Panc1 (cell line): Measurements from ENCODE around the gene SUGCT.
A peak's percentile ranks its signal among the peaks of the same experiment; 100 is the strongest.

Source experiments
- TF ChIP-seq, protein P1 (sequence below): fragments of 450-650 bp; IDR thresholded peaks from 2 replicates; pipeline ENCODE4 v1.5.1; 2017; ENCODE audit warnings: mild to moderate bottlenecking
- TF ChIP-seq, protein P2 (sequence below), 2 experiments: IDR thresholded peaks; 2 replicates each; pipeline ENCODE4 v1.6.1; 2011 to 2012; ENCODE audit warnings: low read depth in 2 of 2, control low read depth in 1 of 2, low read length in 1 of 2, mild to moderate bottlenecking in 1 of 2, moderate library complexity in 1 of 2; ENCODE audit not compliant: insufficient read depth in 1 of 2

DNA sequence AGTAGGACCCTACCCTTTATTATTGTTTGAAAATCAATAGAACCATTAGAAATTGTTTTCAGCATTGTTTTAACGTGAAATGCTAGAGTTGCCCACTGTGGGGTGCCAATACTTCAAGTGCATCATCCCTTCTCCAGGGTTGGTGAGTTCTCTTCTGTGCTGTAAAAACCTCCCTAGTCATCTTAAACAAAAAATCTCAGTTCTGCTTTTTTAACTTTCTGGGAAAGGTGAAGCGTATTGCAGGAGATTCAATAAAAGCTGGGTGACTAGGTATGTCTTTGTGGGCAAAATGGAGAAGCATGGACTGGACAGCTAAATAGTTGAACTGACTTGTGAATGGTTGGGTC, 699.1 kb downstream of the SUGCT start:
- TF ChIP-seq, protein P1, sequence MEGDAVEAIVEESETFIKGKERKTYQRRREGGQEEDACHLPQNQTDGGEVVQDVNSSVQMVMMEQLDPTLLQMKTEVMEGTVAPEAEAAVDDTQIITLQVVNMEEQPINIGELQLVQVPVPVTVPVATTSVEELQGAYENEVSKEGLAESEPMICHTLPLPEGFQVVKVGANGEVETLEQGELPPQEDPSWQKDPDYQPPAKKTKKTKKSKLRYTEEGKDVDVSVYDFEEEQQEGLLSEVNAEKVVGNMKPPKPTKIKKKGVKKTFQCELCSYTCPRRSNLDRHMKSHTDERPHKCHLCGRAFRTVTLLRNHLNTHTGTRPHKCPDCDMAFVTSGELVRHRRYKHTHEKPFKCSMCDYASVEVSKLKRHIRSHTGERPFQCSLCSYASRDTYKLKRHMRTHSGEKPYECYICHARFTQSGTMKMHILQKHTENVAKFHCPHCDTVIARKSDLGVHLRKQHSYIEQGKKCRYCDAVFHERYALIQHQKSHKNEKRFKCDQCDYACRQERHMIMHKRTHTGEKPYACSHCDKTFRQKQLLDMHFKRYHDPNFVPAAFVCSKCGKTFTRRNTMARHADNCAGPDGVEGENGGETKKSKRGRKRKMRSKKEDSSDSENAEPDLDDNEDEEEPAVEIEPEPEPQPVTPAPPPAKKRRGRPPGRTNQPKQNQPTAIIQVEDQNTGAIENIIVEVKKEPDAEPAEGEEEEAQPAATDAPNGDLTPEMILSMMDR = peak; percentile 30; the same call in 1 of the 2 replicates
- TF ChIP-seq, protein P2, sequence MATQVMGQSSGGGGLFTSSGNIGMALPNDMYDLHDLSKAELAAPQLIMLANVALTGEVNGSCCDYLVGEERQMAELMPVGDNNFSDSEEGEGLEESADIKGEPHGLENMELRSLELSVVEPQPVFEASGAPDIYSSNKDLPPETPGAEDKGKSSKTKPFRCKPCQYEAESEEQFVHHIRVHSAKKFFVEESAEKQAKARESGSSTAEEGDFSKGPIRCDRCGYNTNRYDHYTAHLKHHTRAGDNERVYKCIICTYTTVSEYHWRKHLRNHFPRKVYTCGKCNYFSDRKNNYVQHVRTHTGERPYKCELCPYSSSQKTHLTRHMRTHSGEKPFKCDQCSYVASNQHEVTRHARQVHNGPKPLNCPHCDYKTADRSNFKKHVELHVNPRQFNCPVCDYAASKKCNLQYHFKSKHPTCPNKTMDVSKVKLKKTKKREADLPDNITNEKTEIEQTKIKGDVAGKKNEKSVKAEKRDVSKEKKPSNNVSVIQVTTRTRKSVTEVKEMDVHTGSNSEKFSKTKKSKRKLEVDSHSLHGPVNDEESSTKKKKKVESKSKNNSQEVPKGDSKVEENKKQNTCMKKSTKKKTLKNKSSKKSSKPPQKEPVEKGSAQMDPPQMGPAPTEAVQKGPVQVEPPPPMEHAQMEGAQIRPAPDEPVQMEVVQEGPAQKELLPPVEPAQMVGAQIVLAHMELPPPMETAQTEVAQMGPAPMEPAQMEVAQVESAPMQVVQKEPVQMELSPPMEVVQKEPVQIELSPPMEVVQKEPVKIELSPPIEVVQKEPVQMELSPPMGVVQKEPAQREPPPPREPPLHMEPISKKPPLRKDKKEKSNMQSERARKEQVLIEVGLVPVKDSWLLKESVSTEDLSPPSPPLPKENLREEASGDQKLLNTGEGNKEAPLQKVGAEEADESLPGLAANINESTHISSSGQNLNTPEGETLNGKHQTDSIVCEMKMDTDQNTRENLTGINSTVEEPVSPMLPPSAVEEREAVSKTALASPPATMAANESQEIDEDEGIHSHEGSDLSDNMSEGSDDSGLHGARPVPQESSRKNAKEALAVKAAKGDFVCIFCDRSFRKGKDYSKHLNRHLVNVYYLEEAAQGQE (IDR thresholded peaks at IDR 0.05; ENCODE audit: insufficient read depth in 1 of 2, low read depth in 2 of 2, low read length in 1 of 2) = no peak
